NOMO-1 (cell line): Measurements from ENCODE around the gene NEUROD2.

Experiments
- DNase-seq, 2 experiments: peaks; one replicate each; lab custom pipeline; 2025; ENCODE audit not compliant: unreplicated experiment in 2 of 2; lab: John Stamatoyannopoulos, UW

The NEUROD2 gene

DNA sequence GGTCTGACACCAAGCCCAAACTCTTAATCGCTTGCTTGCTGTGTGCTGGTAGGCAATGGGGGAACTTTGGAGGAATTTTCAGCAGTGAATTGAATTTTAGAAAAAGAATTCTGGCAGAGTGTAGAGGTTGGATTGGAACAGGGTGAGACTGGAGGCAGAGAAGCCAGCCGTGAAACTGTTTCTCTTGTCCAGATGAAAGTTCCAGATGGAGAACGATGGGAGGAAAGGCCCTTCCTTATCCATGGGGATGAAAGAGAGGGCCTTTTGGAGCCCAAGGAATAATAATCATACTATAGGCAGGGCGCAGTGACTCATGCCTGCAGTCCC is 26.0 kb downstream of the NEUROD2 start:
- no peak for DNase-seq

DNA sequence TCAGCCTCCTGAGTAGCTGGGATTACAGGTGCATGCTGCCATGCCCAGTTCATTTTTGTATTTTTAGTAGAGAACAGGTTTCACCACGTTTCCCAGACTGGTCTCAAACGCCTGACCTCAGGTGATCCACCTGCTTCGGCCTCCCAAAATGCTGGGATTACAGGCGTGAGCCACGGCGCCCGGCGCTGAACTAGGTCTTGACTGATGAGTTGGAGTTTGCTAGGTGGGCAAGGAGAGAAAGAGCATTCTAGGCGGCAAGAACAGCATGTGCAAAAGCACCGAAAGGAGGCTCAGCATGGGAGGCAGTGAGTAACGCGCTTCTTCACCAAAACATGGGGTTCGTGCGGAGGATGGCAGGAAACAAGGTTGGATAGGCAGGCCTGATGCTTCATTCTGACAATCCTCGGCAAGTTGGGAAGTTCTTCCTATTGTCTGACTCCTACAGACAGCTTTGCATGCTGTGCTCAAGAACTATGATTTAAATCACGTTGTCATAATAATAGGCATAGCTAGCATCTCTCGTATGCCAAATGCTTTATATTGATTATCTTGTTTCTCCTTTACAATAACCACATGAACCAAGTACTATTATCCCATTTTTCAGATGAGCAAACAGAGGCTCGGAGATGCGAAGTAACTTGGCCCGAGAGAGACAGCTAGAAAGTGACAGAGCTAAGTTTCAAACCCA is 26.5 kb downstream of the NEUROD2 start:
- no peak for DNase-seq

DNA sequence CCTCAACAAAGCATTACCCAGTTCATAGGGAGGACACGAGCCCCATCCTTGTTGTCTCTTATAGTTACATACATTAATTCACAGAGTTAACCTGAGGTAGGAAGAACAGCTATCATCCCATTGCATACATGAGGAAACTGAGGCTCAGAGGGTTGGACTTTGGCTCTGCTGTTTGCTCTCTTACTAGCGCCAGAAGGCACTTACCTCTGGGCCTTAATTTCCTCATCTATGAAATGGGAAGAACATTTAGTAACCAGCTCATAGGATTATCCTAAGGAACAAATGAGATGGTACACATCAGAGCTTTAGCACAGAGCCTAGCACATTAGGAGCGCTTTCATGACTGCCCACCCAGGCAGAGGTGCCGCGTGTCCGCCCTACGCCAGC is 27.6 kb downstream of the NEUROD2 start:
- DNase-seq: no peak

DNA sequence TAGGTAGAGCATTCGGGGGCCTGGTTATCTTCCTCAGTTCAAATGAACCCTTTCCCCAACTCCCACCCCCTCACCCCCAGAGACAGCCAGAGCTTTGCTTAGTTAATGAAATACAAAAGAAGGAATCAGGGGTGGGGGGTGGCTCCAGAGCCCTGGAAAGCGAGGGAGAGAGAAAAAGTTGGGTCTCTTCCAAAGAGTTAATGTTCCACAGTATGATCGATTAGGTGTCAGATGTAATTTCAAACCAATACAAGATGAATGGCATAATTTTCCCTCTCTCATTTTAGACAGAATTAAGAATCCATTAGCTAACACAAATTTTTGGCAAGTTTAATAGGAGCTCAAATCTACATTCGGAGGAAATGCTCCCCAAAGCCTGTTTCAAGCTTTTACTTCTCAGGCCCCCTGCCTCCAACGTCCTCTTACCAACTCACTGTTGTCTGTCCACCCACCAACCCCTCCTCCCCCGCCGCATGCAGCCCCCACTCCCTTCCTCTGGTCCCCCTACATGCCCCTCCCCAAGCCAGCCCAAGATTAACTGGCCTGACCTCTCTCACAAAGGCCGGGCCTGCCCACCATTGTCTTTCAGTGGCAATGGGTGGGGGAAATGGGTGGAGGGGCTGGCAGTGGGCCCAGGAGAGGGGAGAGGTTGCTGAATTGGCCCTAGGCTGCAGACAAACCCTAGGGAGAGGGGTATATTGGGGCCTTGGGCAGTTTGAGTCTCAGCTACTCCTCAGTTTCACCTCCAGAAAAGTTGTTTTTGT is 28.2 kb downstream of the NEUROD2 start:
- DNase-seq: no peak

DNA sequence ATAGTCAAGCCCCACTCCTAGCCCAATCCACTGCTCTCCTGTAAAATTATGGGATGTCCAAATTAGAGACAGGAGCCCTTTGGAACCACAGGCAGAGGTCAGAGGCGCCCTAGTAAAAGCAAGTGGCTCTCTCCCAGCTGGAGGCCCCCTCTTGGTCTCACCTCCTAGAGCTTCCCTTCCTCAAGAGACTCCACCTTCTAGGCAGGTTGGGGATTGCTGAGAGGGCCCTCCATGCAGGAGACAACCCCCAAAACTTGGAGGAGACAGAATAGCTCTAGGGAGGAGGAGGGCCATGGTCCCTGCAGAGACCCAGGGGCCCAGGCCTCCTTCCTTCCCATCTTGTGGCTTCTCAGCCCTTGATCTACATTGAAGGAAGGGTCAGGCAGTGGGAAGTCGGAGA is 29.4 kb downstream of the NEUROD2 start:
- no peak for DNase-seq

DNA sequence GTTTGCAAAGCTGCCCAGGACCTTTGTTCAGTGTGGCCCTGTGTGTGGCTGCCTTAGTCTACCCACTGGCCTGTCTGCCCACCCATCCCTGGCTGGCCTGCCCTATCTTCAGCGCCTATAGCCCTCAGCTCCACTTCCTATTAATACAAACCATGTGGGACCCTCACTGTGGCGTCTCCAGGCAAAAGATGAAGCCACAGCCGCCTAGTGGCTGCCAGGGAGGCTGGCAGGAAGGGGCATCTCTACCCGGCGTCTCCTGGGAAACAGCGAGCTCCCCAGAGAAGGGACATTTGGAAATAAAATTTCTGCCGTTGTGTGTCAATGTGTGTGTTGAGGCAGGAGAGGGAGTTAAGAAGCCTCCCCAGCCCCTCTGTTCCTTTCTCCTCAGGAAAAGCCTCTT is 31.5 kb downstream of the NEUROD2 start:
- no peak for DNase-seq

DNA sequence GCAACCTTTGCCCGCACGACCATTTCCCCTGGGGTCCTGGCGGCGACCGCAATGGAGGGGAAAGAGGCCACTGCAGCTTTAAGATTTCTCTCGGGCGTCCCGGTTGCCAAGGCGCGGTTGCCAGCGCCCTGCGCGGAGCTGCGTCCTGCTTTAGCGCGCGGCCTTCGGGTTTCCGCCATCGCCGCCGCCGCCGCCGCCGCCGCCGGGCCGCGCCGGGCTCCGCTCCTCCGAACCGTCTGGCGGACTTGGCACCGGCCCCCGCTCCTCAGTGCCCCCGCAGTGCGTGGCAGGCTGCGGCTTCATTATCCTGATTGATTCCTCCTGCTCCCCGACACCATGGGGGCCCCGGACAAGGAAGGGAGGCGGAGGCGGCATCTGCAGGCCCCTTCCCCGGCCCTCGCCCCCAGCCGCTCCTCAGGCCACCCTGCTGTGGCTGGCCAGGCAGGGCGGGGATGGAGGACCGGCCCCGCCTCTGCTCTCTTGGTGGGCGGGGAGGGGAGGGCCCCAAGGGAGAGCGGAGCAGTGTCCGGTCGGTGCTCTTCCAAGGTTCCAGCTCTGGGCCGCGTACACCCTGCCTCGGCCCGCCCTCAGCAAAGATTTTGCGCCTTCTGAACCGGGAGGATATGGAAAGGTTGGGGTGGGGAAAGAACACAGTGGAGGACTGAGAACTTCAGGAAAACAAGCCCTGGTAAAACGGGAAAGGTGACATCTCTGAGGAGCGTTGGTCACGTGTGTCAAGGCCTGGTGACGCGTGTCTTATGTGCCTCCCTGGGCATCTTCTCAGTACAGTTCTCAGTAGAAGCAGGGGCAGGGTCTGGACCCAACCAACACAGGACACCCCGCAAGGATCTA is 34.0 kb downstream of the NEUROD2 start:
- DNase-seq: peak; percentile 41 to 55

DNA sequence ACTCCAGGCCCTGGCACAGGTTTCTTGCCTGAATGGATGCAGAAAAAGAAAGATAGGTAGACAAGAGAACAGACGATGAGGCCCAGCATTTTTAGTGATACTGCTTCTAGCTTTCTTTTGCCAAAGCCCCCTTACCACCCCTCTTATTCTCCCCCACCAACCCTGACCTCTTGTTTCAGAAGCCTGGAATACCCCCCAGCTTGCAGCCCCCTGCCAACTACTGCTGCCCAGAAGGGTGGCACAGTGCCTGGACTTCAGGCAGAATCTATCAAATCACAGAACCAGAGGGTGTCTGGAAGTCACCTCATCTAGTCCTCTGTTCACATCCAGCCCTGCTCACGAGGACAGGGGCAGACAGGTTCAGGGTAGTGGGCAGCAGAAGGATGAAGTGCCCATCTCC is 35.6 kb downstream of the NEUROD2 start:
- no peak for DNase-seq

GRCh38 chr17:39569126-39569525 is 38.6 kb downstream of the NEUROD2 start:
- DNase-seq: peak; percentile 21 to 44

DNA sequence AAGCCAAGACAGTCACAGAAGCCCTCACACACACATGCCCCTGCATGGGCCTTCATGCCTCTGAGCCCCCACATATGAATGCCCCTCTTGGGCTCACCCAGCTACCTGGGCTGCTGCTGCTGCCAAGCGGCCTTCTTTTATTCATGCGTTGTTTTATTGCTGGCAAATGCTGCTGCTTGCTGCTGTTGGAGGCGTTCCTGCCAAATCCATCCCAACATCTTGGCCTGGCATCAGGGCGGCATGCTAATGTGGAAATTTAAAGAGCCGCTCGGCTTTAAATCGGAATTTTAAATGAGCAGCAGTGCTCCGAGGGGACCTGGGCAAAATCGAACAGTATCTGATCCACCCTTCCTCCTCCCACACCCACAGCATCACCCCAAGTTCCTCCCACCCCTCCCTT is 39.0 kb downstream of the NEUROD2 start:
- no peak for DNase-seq

GRCh38 chr17:39566094-39566850 is 41.4 kb downstream of the NEUROD2 start:
- DNase-seq: no peak

- DNase-seq: no peak
These were observed 43.4 kb downstream of the NEUROD2 start for GRCh38 chr17:39564211-39564848.

- no peak for DNase-seq
These were observed 44.2 kb downstream of the NEUROD2 start for GRCh38 chr17:39563476-39563875.

DNA sequence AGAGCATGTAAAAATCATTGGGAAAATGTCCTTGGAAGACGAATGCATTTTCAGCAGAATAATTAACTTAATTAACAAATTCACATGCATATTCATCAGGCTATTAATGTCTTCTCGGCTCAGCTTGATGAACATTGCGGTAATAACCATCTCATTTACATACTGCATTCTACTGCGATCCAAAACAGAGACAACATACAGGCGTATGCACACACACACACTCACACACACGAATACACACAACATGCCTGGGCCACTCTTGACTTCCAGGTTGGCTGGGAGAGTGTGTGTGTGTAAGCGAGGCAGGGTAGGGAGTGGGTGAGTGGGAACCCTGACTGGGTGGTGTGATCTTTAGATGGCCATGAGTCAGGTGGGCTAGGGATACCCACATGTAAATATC is 44.7 kb downstream of the NEUROD2 start:
- DNase-seq: no peak

DNA sequence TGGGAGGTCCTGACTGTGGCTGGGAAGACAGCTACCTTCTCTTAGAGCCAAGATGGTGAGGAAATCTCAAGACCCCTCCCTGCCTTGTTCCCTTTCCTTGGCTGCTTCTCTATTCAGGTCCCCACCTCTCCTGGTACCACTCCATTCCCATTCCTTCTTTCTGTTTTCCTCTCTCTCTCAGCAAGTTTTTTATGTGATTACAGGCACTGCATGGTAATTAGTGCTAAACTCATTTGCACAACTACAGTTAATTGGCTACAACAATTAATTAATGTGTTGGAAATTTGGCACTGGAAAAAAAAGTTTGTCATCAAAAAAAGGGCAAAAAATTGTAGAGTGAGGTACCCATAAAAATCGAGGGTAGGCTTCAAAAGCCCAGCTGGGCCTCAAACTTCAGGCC is 45.3 kb downstream of the NEUROD2 start:
- DNase-seq: no peak

DNA sequence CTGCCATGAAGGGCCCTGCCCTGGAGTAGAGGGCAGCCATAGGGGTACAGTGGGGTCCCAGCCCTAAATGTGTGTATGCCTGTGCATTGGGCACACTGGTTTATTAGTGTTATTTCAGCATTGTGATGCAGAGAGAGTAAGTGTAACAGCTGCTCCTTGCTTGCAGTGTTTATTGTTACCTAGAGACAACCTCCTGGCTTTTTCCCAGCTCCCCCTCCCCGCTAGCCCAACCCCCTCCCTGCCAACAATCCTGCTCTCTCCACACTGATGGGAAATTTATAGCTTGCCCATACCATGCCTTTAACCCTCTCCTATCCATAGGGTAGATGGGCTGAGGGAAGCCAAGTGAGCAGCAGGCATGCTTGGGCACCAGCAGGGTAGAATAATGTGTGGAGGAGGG is 51.3 kb downstream of the NEUROD2 start:
- no peak for DNase-seq

- DNase-seq: no peak
These were observed 52.4 kb downstream of the NEUROD2 start for GRCh38 chr17:39555368-39555767.
